ENCODE results near the gene ARMC3.

DNA sequence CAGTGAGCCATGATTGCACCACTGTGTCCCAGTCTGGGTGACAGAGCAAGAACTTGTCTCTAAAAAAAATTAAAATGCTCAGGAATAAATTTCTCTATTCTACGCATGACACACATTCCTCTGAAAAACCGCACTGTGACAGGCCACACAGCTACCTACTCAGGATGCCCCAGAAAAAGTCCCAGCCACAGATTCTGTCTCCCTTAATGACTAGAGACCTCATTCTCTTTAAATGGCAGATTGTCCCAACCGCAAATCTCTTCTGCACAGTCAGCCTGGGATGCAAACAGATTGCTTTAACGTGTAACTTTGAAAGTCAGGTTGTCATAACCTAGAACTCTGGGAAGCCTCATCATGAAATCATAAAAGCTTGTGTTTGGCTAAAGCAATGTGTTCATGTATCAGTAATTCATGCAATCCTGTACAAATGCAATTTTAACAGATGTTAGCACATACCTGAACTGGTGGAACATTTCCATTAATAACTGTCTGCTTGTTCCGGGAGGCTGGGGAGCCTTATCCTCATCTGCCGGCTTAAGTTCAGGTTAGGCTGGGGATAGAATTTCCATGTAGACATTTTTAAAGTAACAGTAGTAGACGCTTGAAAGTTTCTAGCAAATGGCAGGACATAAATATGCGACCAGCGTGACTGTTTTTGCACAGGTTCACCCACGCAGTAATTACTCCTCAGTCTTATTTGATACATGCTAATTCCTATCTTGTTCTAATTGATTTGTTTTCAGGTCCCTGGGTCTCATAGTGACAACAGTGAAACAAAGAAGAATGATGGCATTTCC is 141.4 kb downstream of the ARMC3 start:
- TF ChIP-seq ZFP3 (CRISPR knock-in tag; IDR thresholded peaks at IDR 0.05) (no peak), CSDC2 (CRISPR knock-in tag; IDR thresholded peaks at IDR 0.05) (no peak), SNAI2 (CRISPR knock-in tag; IDR thresholded peaks at IDR 0.05) (no peak), ZNF8 (CRISPR knock-in tag; IDR thresholded peaks at IDR 0.05) (no peak), OSR1 (CRISPR knock-in tag; IDR thresholded peaks at IDR 0.05) (no peak), PPARA (CRISPR knock-in tag; IDR thresholded peaks at IDR 0.05; ENCODE audit: borderline replicate concordance) (no peak), POU6F1 (CRISPR knock-in tag; IDR thresholded peaks at IDR 0.05; ENCODE audit: borderline replicate concordance, low read depth) (no peak), BACH2 (CRISPR knock-in tag; IDR thresholded peaks at IDR 0.05; ENCODE audit: borderline replicate concordance) (no peak), GLIS3 (CRISPR knock-in tag; IDR thresholded peaks at IDR 0.05) (no peak), ARNTL (CRISPR knock-in tag; IDR thresholded peaks at IDR 0.05; ENCODE audit: borderline replicate concordance, low read depth) (no peak)
- TF ChIP-seq, protein P1, sequence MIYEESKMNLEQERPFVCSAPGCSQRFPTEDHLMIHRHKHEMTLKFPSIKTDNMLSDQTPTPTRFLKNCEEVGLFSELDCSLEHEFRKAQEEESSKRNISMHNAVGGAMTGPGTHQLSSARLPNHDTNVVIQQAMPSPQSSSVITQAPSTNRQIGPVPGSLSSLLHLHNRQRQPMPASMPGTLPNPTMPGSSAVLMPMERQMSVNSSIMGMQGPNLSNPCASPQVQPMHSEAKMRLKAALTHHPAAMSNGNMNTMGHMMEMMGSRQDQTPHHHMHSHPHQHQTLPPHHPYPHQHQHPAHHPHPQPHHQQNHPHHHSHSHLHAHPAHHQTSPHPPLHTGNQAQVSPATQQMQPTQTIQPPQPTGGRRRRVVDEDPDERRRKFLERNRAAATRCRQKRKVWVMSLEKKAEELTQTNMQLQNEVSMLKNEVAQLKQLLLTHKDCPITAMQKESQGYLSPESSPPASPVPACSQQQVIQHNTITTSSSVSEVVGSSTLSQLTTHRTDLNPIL (CRISPR knock-in tag; IDR thresholded peaks at IDR 0.05; ENCODE audit: low read depth), result no peak
- TF ChIP-seq, protein P2, sequence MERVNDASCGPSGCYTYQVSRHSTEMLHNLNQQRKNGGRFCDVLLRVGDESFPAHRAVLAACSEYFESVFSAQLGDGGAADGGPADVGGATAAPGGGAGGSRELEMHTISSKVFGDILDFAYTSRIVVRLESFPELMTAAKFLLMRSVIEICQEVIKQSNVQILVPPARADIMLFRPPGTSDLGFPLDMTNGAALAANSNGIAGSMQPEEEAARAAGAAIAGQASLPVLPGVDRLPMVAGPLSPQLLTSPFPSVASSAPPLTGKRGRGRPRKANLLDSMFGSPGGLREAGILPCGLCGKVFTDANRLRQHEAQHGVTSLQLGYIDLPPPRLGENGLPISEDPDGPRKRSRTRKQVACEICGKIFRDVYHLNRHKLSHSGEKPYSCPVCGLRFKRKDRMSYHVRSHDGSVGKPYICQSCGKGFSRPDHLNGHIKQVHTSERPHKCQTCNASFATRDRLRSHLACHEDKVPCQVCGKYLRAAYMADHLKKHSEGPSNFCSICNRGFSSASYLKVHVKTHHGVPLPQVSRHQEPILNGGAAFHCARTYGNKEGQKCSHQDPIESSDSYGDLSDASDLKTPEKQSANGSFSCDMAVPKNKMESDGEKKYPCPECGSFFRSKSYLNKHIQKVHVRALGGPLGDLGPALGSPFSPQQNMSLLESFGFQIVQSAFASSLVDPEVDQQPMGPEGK (CRISPR knock-in tag; IDR thresholded peaks at IDR 0.05; ENCODE audit: borderline replicate concordance), result no peak
